K562 (cell line): ENCODE results near the gene CCDC97. TPM values are rescaled to one million over a fixed set of nuclear protein-coding genes. Genes with fewer than 3 reads are reported as not detected.

ENCODE experiments used
- ATAC-seq: fragments of 200-7000 bp; cut with Tn5 transposase; 3 replicates; pipeline ENCODE4 v1.9.1; 2020; ENCODE audit warnings: moderate library complexity
- BruUV-seq: library from RNA; stranded (reverse); fragments of 400-500 nt; replicated peaks from 2 replicates; lab custom pipeline; 2021; lab: Mats Ljungman, UMichigan
- CTCF ChIA-PET: fragments of 300-600 bp; formaldehyde crosslinking; extraction: SDS; loops from one replicate; lab custom pipeline; 2021; ENCODE audit warnings: low intra/inter-chr PET ratio; lab: Yijun Ruan, JAX
- POLR2A ChIA-PET: fragments of 300-600, 350-650 bp; sonication (Branson Sonifier 250); formaldehyde crosslinking; extraction: SDS; loops from one replicate; lab custom pipeline; 2021; ENCODE audit warnings: antibody characterized with exemption, inconsistent platforms; lab: Yijun Ruan, JAX
- DNase-seq, 4 experiments: peaks; one replicate each; pipeline versions ENCODE4 v3.0.0 to v3.0.0-alpha.2; 2011 to 2018; ENCODE audit warnings: low spot score in 3 of 4, mixed read lengths in 3 of 4; ENCODE audit errors: extremely low read depth in 1 of 4
- FAIRE-seq: peaks from 2 replicates; lab custom pipeline; 2011; peaks lifted over from hg19 to GRCh38; lab: Jason Lieb, UNC
- H2AFZ ChIP-seq: 2 replicates; pipeline ENCODE4 v1.6.0; 2011; ENCODE audit warnings: low read depth, low read length, control low read depth, inconsistent platforms
- H3K27ac ChIP-seq: fragments of 200-600 bp; 3 replicates; pipeline ENCODE4 v1.8.0; 2011; ENCODE audit warnings: low read depth, mild to moderate bottlenecking, control low read depth, inconsistent platforms, low read length, moderate library complexity, mixed read lengths; ENCODE audit errors: extremely low read depth
- H3K27me3 ChIP-seq, 2 experiments: fragments of 300-600 bp in 1 of 2; 2 replicates in 1 of 2; 3 replicates in 1 of 2; pipeline versions ENCODE4 v1.6.0 to v1.8.0; 2011; ENCODE audit warnings: inconsistent platforms in 2 of 2, low read length in 2 of 2, mild to moderate bottlenecking in 1 of 2, mixed read lengths in 1 of 2, moderate library complexity in 1 of 2; ENCODE audit not compliant: control insufficient read depth in 2 of 2, insufficient read depth in 2 of 2
- H3K36me3 ChIP-seq: fragments of 300-600 bp; 3 replicates; pipeline ENCODE4 v1.8.0; 2011; ENCODE audit warnings: mild to moderate bottlenecking, low read length, inconsistent platforms; ENCODE audit not compliant: control insufficient read depth, insufficient read depth
- H3K4me1 ChIP-seq, 2 experiments: fragments of 200-600 bp in 1 of 2; replicated peaks in 1 of 2; 2 replicates in 1 of 2; 3 replicates in 1 of 2; pipeline versions ENCODE4 v1.5.1 to v1.8.0; 2011; ENCODE audit warnings: inconsistent platforms in 2 of 2, low read length in 2 of 2, mild to moderate bottlenecking in 1 of 2, mixed read lengths in 1 of 2, moderate library complexity in 1 of 2; ENCODE audit not compliant: control insufficient read depth in 2 of 2, insufficient read depth in 2 of 2
- H3K4me2 ChIP-seq: 2 replicates; pipeline ENCODE4 v1.6.1; 2011; ENCODE audit warnings: low read length, control low read depth, inconsistent platforms, mixed read lengths; ENCODE audit not compliant: insufficient read depth
- H3K4me3 ChIP-seq: fragments of 200-600 bp; sonication (generic), shearing (Covaris generic); 2 replicates; pipeline ENCODE4 v1.5.1; 2016; ENCODE audit warnings: control low read depth, inconsistent platforms
- H3K79me2 ChIP-seq: fragments of 200-600 bp; 3 replicates; pipeline ENCODE4 v1.8.0; 2011; ENCODE audit warnings: low read length, inconsistent platforms; ENCODE audit not compliant: control insufficient read depth, insufficient read depth
- H3K9ac ChIP-seq, 2 experiments: 2 replicates each; pipeline versions ENCODE4 v1.6.0 to v1.6.1; 2011; ENCODE audit warnings: low read depth in 2 of 2, low read length in 2 of 2, control low read depth in 1 of 2, inconsistent platforms in 1 of 2, mild to moderate bottlenecking in 1 of 2, mixed read lengths in 1 of 2; ENCODE audit not compliant: insufficient read depth in 1 of 2
- H3K9me1 ChIP-seq: one replicate; pipeline ENCODE4 v1.6.0; 2011; ENCODE audit warnings: inconsistent platforms, mild to moderate bottlenecking, low read length, moderate library complexity; ENCODE audit not compliant: control insufficient read depth, insufficient read depth
- H3K9me3 ChIP-seq: replicated peaks from 2 replicates; pipeline ENCODE4 v1.5.1; 2011; ENCODE audit warnings: low read depth, low read length, inconsistent platforms; ENCODE audit not compliant: control insufficient read depth, insufficient read depth
- H4K20me1 ChIP-seq: replicated peaks from 2 replicates; pipeline ENCODE4 v1.6.1; 2011; ENCODE audit warnings: low read length, inconsistent platforms, mixed read lengths; ENCODE audit not compliant: control insufficient read depth, insufficient read depth
- DMBX1 ChIP-seq: fragments of 250-450 bp; sonication (Bioruptor Pico); IDR thresholded peaks from 2 replicates; pipeline ENCODE4 v1.8.0; 2022; ENCODE audit warnings: inconsistent platforms, mild to moderate bottlenecking, moderate library complexity, borderline replicate concordance
- DPF2 ChIP-seq: fragments of 450-650 bp; IDR thresholded peaks from 2 replicates; pipeline ENCODE4 v1.6.1; 2016
- ELF2 ChIP-seq: fragments of 250-450 bp; sonication (Bioruptor Pico); IDR thresholded peaks from 2 replicates; pipeline ENCODE4 v1.5.0; 2021; ENCODE audit warnings: mild to moderate bottlenecking
- ELF4 ChIP-seq: fragments of 450-650 bp; formaldehyde crosslinking; IDR thresholded peaks from 2 replicates; pipeline ENCODE4 v1.4.0; 2022; ENCODE audit warnings: missing genetic modification characterization
- NBN ChIP-seq: fragments of 450-650 bp; IDR thresholded peaks from 2 replicates; pipeline ENCODE4 v1.6.1; 2016; ENCODE audit warnings: low read depth, mild to moderate bottlenecking
- NCOA4 ChIP-seq: fragments of 450-650 bp; IDR thresholded peaks from 2 replicates; pipeline ENCODE4 v1.6.1; 2018; ENCODE audit warnings: mild to moderate bottlenecking; ENCODE audit not compliant: partially characterized antibody
- RBM34 ChIP-seq: fragments of 200-400 bp; formaldehyde crosslinking; IDR thresholded peaks from 2 replicates; pipeline ENCODE4 v1.6.1; 2018; ENCODE audit warnings: low read length, borderline replicate concordance; ENCODE audit not compliant: insufficient read depth
- SIN3B ChIP-seq: fragments of 450-650 bp; IDR thresholded peaks from 2 replicates; pipeline ENCODE4 v1.6.1; 2017; ENCODE audit warnings: low read depth, mild to moderate bottlenecking, moderate library complexity
- TARDBP ChIP-seq: fragments of 450-650 bp; IDR thresholded peaks from 2 replicates; pipeline ENCODE4 v1.6.1; 2016
- ZNF143 ChIP-seq: sonication (generic); formaldehyde crosslinking; IDR thresholded peaks from 2 replicates; pipeline ENCODE4 v1.9.0; 2022; ENCODE audit warnings: mild to moderate bottlenecking, missing genetic modification reagents
- ZNF274 ChIP-seq: IDR thresholded peaks from 2 replicates; pipeline ENCODE4 v1.6.1; 2011; ENCODE audit warnings: low read depth, mild to moderate bottlenecking, low read length, moderate library complexity, borderline replicate concordance
- ZNF668 ChIP-seq: fragments of 250-450 bp; sonication (Bioruptor Pico); IDR thresholded peaks from 2 replicates; pipeline ENCODE4 v1.8.0; 2022; ENCODE audit warnings: mild to moderate bottlenecking, inconsistent platforms
- ZNF695 ChIP-seq: fragments of 450-650 bp; formaldehyde crosslinking; IDR thresholded peaks from 2 replicates; pipeline ENCODE4 v1.4.0; 2020; ENCODE audit warnings: mild to moderate bottlenecking, moderate library complexity
- ZNF696 ChIP-seq: fragments of 250-450 bp; sonication (Bioruptor Pico); conservative IDR thresholded peaks from 2 replicates; pipeline ENCODE4 v1.4.0; 2020; ENCODE audit warnings: mild to moderate bottlenecking, moderate library complexity
- WGBS: fragments of 100-300 bp; shearing (Covaris generic); methylation state at CpG from one replicate; pipeline ENCODE4 v1.1.6; 2016; ENCODE audit warnings: low coverage, mixed read lengths; ENCODE audit not compliant: insufficient coverage; ENCODE audit errors: missing lambda C conversion rate; 5-methylcytosine and 5-hydroxymethylcytosine counted together
- in situ Hi-C: fragments of 300-500 bp; cut with MboI; formaldehyde crosslinking; loops from 4 replicates; pipeline ENCODE4 v1.15.0; 2018; ENCODE audit warnings: inconsistent platforms, mixed read lengths
- intact Hi-C: fragments of 100-400 bp; cut with micrococcal nuclease; formaldehyde crosslinking; loops from 2 replicates; pipeline ENCODE4 v1.14.2; 2022
- polyA plus RNA-seq, 8 experiments: library from polyadenylated mRNA; depleted of rRNA in 4 of 8; stranded (reverse) in 5 of 8; unstranded in 3 of 8; fragments of >200 nt; fragmentation: Nextera tagmentation in 2 of 8; fragmentation: Illumina TruSeq in 1 of 8; extraction: Ambion mirVana in 2 of 8; extraction: Trizol in 1 of 8; gene quantifications; 2 replicates each; pipeline versions ENCODE4 v1.2.1 to v1.2.3, GENCODE V29; 2011 to 2014; ENCODE audit warnings: inconsistent platforms in 1 of 8, missing spikeins in 1 of 8
- total RNA-seq, 7 experiments: library from RNA; depleted of rRNA in 6 of 7; stranded (reverse); fragments of >200 nt in 6 of 7; fragmentation: Illumina TruSeq in 2 of 7; extraction: Trizol in 2 of 7; gene quantifications; 2 replicates each; pipeline versions ENCODE4 v1.2.1 to v1.2.3, GENCODE V29; 2011 to 2021; ENCODE audit warnings: low replicate concordance in 1 of 7
- TF ChIP-seq, protein P1 (sequence below): sonication (generic); formaldehyde crosslinking; IDR thresholded peaks from 2 replicates; pipeline ENCODE4 v1.8.0; 2022; ENCODE audit warnings: mild to moderate bottlenecking, missing genetic modification reagents
- TF ChIP-seq, protein P2 (sequence below): fragments of 450-650 bp; IDR thresholded peaks from 2 replicates; pipeline ENCODE4 v1.6.1; 2016; ENCODE audit warnings: borderline replicate concordance
- TF ChIP-seq, protein P3 (sequence below), 2 experiments: fragments of 200-800 bp in 1 of 2; sonication (Bioruptor generic) in 1 of 2; sonication (generic) in 1 of 2; formaldehyde crosslinking in 1 of 2; IDR thresholded peaks in 1 of 2; conservative IDR thresholded peaks in 1 of 2; 2 replicates each; pipeline versions ENCODE4 v1.5.0 to v1.6.1; 2016 to 2020; ENCODE audit warnings: missing compliant biosample characterization in 1 of 2, missing genetic modification characterization in 1 of 2, missing genetic modification reagents in 1 of 2

The CCDC97 gene
- total and polyA plus RNA-seq, 9 of the 15 experiments (the other 6 are each of a cell fraction or from before 2014, with no cell fraction given) = 0.60 to 16.5 (median 7.0) TPM

DNA sequence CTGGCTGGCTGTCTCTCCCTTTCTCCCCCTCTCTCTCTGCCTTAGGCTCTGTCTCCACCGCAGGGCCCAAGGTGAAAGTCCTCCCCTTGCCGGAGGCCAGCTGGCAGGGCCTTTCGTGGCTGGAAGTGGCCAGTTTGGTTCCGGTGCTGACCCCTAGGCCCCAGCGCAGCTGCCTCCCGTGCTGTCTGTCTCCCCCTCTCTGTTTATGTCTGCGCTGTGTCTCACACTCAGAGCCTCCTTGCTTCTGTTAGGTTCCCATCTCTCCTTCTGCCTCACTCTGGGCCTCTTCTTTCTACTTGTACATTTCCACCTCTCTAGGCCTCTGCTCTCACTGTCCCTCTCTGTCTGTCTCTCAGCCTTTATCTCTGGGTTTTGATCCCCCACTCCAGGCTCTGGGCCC is 13.1 kb downstream of the CCDC97 start (continued):
- TF ChIP-seq, protein P1, sequence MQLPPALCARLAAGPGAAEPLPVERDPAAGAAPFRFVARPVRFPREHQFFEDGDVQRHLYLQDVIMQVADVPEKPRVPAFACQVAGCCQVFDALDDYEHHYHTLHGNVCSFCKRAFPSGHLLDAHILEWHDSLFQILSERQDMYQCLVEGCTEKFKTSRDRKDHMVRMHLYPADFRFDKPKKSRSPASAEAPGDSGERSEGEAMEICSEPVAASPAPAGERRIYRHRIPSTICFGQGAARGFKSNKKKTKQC (CRISPR knock-in tag) = no peak
- TF ChIP-seq NBN = no peak

DNA sequence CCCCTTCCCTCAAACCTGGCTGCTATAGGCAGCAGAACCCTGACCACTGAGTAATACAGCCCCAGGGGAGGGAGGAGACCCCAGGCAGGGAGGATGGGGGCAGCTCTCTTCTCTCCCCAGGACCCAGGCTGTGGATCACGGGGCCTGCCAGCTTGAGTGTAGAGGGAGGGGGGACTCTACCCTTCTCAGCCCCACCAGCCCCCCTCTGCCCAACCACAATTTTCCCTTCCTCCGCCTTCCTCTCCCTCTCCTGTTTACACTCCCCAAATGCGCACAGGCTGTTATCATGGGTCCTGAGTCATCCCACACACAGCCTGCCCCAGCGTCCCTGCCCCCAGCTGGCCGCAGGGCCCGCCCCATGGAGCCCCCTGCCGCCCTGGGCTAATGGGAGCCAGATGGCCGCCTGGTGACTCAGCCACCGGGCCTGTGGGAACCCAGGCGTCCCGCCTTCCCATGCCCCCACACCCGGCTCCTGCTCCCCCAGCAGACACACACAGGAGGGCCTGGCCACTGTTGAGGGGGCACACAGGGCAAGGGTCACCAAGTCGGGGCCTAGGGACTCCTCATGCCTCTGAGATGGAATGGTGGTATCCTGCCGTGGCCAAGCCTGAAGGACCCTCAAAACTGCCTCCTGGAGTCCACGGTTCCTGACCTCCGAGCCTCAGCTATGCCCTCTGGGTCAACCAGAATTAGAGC is 13.6 kb downstream of the CCDC97 start:
- Histone ChIP-seq H3K27ac (peak overlapping the region; percentile 95), H3K79me2 (peaks cover 49% of the 10 kb centered on the region), H3K4me1 (peaks cover 63 to 75% of the 10 kb centered on the region in 2 experiments), H3K9me3 (no peaks in the 10 kb centered on the region), H2AFZ (no peak overlapping the region), H3K4me3 (peak overlapping the region; percentile 13; the same call in 1 of the 2 replicates), H3K36me3 (peaks cover 81% of the 10 kb centered on the region), H3K4me2 (peak overlapping the region; percentile 74), H3K9me1 (peaks cover 9% of the 10 kb centered on the region), H3K27me3 (no peaks in the 10 kb centered on the region), H4K20me1 (peaks cover 9% of the 10 kb centered on the region; the same call in 1 of the 2 replicates), H3K9ac (peak overlapping the region; percentile 73 to 92)
- WGBS = 9% methylated on average over 10 of the region's 16 CpGs
- FAIRE-seq = peak; percentile 90
- intact Hi-C loops = loop anchor here (1.0 to 10.0 kb wide), 3 partner anchors 29 to 241 kb away; partner anchors contain the start of gene DMAC2
- DNase-seq = peak; percentile 84 to 92 (median 88)
- in situ Hi-C loops = loop anchor here (25.0 kb wide), 1 partner anchor 239 kb away; no protein-coding TSS in a partner anchor
- no TSS peak for BruUV-seq
- ChIA-PET POLR2A (interaction anchor here (0.6 to 1.3 kb wide), 2 partner anchors 13 to 428 kb away, joined by 3 read pairs; partner anchors contain the start of gene CCDC97), CTCF (no interaction called here)
- peak; percentile 89 for ATAC-seq
- no peak for TF ChIP-seq ZNF143
- TF ChIP-seq ZNF696 = no peak
- TF ChIP-seq DPF2 = peak; percentile 97
- TF ChIP-seq ELF4 (CRISPR knock-in tag) = peak; percentile 63; the same call in 1 of the 2 replicates
- no peak for TF ChIP-seq RBM34
- TF ChIP-seq SIN3B = no peak
- TF ChIP-seq ELF2 = peak; percentile 78; the same call in 1 of the 2 replicates
- no peak for TF ChIP-seq ZNF274
- TF ChIP-seq, protein P2, sequence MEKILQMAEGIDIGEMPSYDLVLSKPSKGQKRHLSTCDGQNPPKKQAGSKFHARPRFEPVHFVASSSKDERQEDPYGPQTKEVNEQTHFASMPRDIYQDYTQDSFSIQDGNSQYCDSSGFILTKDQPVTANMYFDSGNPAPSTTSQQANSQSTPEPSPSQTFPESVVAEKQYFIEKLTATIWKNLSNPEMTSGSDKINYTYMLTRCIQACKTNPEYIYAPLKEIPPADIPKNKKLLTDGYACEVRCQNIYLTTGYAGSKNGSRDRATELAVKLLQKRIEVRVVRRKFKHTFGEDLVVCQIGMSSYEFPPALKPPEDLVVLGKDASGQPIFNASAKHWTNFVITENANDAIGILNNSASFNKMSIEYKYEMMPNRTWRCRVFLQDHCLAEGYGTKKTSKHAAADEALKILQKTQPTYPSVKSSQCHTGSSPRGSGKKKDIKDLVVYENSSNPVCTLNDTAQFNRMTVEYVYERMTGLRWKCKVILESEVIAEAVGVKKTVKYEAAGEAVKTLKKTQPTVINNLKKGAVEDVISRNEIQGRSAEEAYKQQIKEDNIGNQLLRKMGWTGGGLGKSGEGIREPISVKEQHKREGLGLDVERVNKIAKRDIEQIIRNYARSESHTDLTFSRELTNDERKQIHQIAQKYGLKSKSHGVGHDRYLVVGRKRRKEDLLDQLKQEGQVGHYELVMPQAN = no peak; the same call in 1 of the 2 replicates
- no peak for TF ChIP-seq TARDBP
- TF ChIP-seq ZNF695 (CRISPR knock-in tag) = no peak
- TF ChIP-seq, protein P3, sequence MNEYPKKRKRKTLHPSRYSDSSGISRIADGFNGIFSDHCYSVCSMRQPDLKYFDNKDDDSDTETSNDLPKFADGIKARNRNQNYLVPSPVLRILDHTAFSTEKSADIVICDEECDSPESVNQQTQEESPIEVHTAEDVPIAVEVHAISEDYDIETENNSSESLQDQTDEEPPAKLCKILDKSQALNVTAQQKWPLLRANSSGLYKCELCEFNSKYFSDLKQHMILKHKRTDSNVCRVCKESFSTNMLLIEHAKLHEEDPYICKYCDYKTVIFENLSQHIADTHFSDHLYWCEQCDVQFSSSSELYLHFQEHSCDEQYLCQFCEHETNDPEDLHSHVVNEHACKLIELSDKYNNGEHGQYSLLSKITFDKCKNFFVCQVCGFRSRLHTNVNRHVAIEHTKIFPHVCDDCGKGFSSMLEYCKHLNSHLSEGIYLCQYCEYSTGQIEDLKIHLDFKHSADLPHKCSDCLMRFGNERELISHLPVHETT (CRISPR knock-in tag; conservative IDR thresholded peaks at IDR 0.05 in 1 of 2, IDR thresholded peaks at IDR 0.05 in 1 of 2) = peak in 1 of 2 experiments; percentile 91; a peak in 2 of 4 replicates
- 0 out of 2 replicates have a peak, but pooled peaks have one; percentile 62 for TF ChIP-seq DMBX1 (CRISPR knock-in tag)
- no peak for TF ChIP-seq NCOA4
- TF ChIP-seq ZNF668 (CRISPR knock-in tag) = no peak
